CD4-positive, alpha-beta T cell treated with Interleukin-6 for 4 hours (primary cell): ENCODE results near the gene NOP53.
A peak's percentile ranks its signal among the peaks of the same experiment; 100 is the strongest.
"Not testable (repeated sequence)": the region's sequence is repeated elsewhere in the genome, so short reads cannot be mapped to it uniquely, and the experiment has no call there.

Source experiments
- DNase-seq: peaks from one replicate; pipeline ENCODE4 v3.0.0-alpha.2; 2020; ENCODE audit warnings: mixed read lengths

NOP53 gene

GRCh38 chr19:47745010-47745901, at the start of gene NOP53:
TSS of gene NOP53 (plus strand) at chr19:47745546. CDS start at chr19:47745560, 14 bp downstream.
- DNase-seq = peak; percentile 97

GRCh38 chr19:47696635-47697034, 48.7 kb upstream of the NOP53 start:
- no peak for DNase-seq

GRCh38 chr19:47697863-47698609, 47.3 kb upstream of the NOP53 start:
- peak; percentile 64 for DNase-seq

DNA sequence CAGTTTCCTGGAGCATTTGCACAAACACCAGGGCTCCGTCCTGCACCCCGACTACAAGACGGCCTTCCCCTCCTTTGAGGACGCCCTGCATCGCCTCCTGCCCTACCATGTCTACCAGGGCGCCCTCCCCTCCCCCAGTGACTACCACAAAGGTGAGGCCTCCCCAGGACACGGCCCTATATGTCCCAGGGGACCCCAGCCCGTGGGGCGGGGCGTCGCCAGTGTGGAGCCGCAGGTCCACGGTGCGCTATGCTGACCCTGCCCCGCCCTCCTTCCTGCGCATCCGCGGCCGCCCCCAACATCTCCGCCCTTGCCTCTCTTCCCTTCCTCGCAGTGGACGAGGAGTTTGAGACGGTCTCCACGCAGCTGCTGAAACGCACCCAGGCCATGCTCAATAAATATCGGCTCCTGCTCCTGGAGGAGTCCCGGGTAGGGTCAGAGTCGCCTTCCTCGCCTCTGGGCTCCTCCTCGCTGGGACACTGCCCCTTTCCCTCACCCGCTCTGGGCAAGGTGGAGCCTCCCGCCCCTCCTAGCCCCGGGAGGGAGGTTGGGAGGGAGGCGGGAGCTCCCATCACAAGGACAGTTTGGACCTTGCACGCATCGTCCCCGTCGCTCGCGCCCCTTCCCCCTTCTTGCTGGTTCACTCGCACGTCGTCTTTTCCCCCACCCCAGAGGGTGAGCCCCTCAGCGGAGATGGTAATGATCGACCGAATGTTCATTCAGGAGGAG, 46.6 kb upstream of the NOP53 start:
- no peak for DNase-seq

GRCh38 chr19:47699360-47699917, 45.9 kb upstream of the NOP53 start:
- peak; percentile 61 for DNase-seq

GRCh38 chr19:47700934-47701716, 44.2 kb upstream of the NOP53 start:
- DNase-seq = no peak

DNA sequence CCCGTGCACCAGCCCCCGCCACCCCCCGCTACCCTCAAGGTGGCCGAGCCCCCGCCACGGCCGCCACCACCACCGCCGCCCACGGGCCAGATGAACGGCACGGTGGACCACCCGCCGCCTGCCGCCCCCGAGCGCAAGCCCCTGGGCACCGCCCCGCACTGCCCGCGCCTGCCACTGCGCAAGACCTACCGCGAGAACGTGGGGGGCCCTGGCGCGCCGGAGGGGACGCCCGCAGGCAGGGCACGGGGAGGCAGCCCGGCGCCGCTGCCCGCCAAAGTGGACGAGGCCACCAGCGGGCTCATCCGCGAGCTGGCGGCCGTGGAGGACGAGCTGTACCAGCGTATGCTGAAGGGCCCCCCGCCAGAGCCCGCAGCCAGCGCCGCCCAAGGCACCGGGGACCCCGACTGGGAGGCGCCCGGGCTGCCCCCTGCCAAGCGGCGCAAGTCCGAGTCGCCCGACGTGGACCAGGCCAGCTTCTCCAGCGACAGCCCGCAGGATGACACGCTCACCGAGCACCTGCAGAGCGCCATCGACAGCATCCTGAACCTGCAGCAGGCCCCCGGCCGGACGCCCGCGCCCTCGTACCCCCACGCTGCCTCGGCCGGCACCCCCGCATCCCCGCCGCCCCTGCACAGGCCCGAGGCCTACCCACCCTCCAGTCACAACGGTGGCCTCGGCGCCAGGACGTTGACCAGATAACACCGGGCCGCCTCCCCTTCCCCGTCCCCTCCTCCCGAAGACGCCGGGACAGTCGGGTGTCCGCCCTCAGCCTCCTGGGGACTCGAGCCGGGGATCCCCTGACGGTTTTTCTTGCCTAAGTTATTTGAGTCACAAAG, 43.4 kb upstream of the NOP53 start:
- no peak for DNase-seq

GRCh38 chr19:47702671-47703070, 42.7 kb upstream of the NOP53 start:
- DNase-seq = no peak

DNA sequence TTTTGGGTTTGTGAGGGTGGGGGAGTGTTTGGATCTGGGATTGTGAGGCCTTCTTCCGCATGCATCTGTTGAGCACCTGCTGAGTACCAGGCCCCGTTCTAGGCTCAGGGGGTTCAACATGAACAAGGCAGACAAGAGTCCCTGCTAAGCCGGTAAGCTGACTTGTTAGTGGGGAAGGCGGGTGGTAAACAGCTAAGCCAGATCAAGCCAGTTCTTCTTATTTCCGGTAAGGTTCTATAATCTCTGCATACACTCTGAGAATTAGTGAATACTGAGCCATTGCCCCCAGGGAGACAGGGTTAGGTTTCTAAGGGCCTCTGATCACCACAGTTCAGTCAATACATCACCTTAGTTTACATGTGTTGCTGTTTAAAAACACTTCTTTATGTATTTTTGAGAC, 42.0 kb upstream of the NOP53 start:
- DNase-seq = no peak

DNA sequence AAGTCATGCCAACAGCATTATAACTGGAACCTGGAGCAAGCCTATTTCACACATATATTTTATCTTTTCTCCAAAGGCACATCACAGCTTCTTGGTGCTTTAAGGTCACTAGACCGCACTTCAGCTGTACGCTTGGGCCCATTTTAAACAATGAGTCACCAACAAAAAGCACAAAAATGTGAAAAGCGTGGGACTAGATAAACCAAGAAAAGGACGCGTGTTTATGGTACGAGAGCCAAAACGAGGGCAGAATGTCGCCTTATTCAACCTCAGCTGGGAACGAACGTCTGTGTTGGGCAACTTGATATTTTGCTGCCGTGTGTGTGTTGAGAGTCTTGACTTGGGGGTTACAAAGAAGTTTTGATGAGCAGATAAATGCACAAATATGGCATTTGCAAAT, 41.3 kb upstream of the NOP53 start:
- no peak for DNase-seq

- DNase-seq = no peak
These were observed 40.7 kb upstream of the NOP53 start for GRCh38 chr19:47704656-47705055.

DNA sequence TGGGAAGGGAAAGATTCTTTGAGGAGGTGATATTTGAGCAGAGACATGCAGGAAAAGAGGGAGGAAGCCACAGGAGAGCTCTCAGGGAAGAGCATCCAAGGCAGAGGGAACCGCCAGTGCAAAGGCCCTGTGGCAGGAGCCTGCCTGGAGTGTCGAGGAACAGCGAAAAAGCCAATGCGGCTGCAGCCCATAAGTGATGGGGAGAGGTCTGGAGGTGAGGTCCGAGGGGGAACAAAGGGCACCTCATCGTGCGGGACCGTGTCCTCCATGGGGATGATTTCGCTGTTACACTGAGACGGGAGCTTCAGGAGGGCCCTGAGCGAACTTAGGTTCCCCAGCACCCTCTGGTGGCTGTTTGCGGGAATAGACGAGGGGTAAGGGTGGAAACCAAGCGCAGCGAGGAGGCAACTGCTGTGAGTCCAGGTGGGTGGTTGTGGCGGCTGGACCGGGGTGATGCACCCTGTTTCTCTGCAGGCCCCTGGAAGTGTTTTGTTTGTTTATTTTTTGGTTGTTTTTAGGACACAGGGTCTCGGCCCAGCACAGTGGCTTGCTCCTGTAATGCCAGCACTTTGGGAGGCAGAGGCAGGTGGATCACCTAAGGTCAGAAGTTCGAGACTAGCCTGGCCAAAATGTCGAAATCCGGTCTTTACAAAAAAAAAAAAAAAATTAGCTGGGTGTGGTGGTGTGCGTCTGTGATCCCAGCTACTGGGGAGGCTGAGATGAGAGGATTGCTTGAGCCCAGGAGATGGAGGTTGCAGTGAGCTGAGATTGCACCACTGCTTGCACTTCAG, 38.0 kb upstream of the NOP53 start:
- peak; percentile 77 for DNase-seq

GRCh38 chr19:47711652-47712242, 33.6 kb upstream of the NOP53 start:
- no peak for DNase-seq

DNA sequence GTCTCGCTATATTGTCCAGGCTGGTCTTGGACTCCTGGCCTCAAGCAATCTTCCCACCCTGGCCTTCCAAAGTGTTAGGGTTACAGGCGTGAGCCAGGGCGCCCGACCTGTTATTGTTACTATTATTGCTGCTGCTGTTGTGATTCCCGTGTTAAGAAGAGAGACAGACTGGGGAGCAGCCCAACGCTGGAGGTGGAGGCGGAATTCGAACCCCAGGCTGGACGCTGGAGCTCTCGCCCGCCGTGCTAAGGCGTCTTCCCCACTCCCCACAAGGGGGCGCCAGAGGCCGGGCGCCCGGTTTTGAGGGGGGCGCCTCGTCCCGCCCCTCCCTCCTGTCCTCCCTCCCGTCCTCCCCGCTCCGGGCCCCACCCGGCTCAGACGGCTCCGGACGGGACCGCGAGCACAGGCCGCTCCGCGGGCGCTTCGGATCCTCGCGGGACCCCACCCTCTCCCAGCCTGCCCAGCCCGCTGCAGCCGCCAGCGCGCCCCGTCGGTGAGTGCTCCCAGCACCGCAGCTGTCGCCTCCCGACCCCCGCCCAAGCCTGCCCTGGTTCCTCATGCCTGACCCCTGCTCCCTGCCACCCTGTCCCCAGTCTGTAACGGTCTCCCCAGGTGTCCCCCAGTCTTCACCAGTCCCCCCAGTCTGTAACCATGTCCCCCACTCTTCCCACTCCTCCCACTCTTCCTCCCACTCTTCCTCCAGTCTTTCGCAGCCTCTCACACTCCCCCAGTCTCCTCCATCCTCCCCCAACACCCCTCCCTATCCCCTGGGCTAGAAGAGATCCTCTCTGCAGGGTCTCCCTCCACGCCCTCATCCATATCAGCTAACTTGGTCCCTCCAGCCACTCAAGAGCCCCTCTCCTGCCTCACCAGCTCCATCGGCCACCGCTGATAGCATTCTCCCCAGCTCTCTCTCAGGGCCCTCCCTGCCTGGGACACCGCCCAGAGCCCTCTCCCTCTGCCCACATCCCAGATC, 32.0 kb upstream of the NOP53 start, which contains the start of gene EHD2:
Gene EHD2 (plus strand): TSS at position 377 of the 976 bp plus-strand sequence. CDS start 3,191 bp downstream, outside the sequence.
- peak; percentile 51 for DNase-seq

GRCh38 chr19:47714339-47714738, 31.0 kb upstream of the NOP53 start:
- no peak for DNase-seq

GRCh38 chr19:47714855-47715254, 30.5 kb upstream of the NOP53 start:
- DNase-seq = not testable (repeated sequence)

DNA sequence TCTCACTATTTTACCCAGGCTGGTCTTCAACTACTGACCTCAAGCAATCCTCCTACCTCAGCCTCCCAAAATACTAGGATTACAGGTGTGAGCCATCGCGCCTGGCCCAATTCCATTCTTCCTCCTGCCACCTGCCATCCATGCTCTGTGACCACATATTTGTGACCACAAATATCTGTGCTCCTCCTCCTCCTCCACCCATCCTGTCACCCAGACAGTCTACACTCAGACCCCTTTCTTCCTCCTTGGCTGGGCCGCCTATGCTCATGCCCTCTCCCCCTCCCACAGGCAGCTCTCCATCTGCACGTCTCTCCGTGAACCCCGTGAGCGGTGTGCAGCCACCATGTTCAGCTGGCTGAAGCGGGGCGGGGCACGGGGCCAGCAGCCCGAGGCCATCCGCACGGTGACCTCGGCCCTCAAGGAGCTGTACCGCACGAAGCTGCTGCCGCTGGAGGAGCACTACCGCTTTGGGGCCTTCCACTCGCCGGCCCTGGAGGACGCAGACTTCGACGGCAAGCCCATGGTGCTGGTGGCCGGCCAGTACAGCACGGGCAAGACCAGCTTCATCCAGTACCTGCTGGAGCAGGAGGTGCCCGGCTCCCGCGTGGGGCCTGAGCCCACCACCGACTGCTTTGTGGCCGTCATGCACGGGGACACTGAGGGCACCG, 28.9 kb upstream of the NOP53 start:
- DNase-seq = no peak
